GM23338 (cell line): ENCODE measurements around the gene TAF4B. TPM values are rescaled to one million over a fixed set of nuclear protein-coding genes. Genes with fewer than 3 reads are reported as not detected.

Source experiments
- ATAC-seq: fragments of 200-7000 bp; cut with Tn5 transposase; 3 replicates; pipeline ENCODE4 v1.9.1; 2020
- DNase-seq: peaks from one replicate; pipeline ENCODE4 v3.0.0-alpha.2; 2015; ENCODE audit warnings: low spot score
- H2AFZ ChIP-seq: fragments of 200-600 bp; sonication (generic); 2 replicates; pipeline ENCODE4 v1.8.0; 2016; ENCODE audit warnings: antibody characterized with exemption, mild to moderate bottlenecking, moderate library complexity
- H3F3A ChIP-seq: fragments of 200-600 bp; sonication (generic); replicated peaks from 2 replicates; pipeline ENCODE4 v1.8.0; 2017; ENCODE audit warnings: antibody characterized with exemption, mixed run types, low read depth
- H3K27ac ChIP-seq: fragments of 200-600 bp; sonication (generic); 2 replicates; pipeline ENCODE4 v1.6.1; 2016; ENCODE audit warnings: low read depth
- H3K27me3 ChIP-seq: fragments of 200-600 bp; sonication (generic); 2 replicates; pipeline ENCODE4 v1.8.0; 2016; ENCODE audit warnings: mild to moderate bottlenecking, mixed run types, moderate library complexity; ENCODE audit not compliant: insufficient read depth
- H3K36me3 ChIP-seq: fragments of 200-600 bp; sonication (generic); 2 replicates; pipeline ENCODE4 v1.8.0; 2016; ENCODE audit warnings: mild to moderate bottlenecking; ENCODE audit not compliant: insufficient read depth
- H3K4me1 ChIP-seq: fragments of 200-600 bp; sonication (generic); 2 replicates; pipeline ENCODE4 v1.8.0; 2016; ENCODE audit warnings: mild to moderate bottlenecking, moderate library complexity; ENCODE audit not compliant: insufficient read depth
- H3K4me2 ChIP-seq: fragments of 200-600 bp; sonication (generic); 2 replicates; pipeline ENCODE4 v1.7.1; 2017; ENCODE audit warnings: mixed run types
- H3K4me3 ChIP-seq: fragments of 200-600 bp; sonication (generic); 2 replicates; pipeline ENCODE4 v1.6.1; 2016; ENCODE audit warnings: mixed run types
- H3K79me2 ChIP-seq: fragments of 200-600 bp; sonication (generic); replicated peaks from 2 replicates; pipeline ENCODE4 v1.8.0; 2017; ENCODE audit warnings: mild to moderate bottlenecking; ENCODE audit not compliant: insufficient read depth
- H3K9me2 ChIP-seq: fragments of 200-600 bp; sonication (generic); 2 replicates; pipeline ENCODE4 v1.8.0; 2017; ENCODE audit not compliant: insufficient read depth
- H4K20me1 ChIP-seq: fragments of 200-600 bp; sonication (generic); replicated peaks from 2 replicates; pipeline ENCODE4 v1.8.0; 2017; ENCODE audit warnings: mild to moderate bottlenecking; ENCODE audit not compliant: insufficient read depth
- H3K27ac Mint-ChIP-seq: 2 replicates; pipeline ENCODE4 v1.8.0; 2020; ENCODE audit warnings: inconsistent platforms, mild to moderate bottlenecking, moderate library complexity, mixed read lengths
- H3K27me3 Mint-ChIP-seq: 3 replicates; pipeline ENCODE4 v1.8.0; 2022; ENCODE audit warnings: low read depth, mild to moderate bottlenecking, moderate library complexity, mixed read lengths, inconsistent platforms; ENCODE audit not compliant: insufficient read depth, poor library complexity
- H3K36me3 Mint-ChIP-seq: 3 replicates; pipeline ENCODE4 v1.8.0; 2021; ENCODE audit warnings: low read depth, mild to moderate bottlenecking, inconsistent platforms, moderate library complexity, mixed read lengths
- H3K4me1 Mint-ChIP-seq: 3 replicates; pipeline ENCODE4 v1.8.0; 2020; ENCODE audit warnings: mild to moderate bottlenecking, inconsistent platforms, mixed read lengths
- H3K4me3 Mint-ChIP-seq: 3 replicates; pipeline ENCODE4 v1.8.0; 2021; ENCODE audit warnings: moderate library complexity, mild to moderate bottlenecking, inconsistent platforms, mixed read lengths
- H3K9me3 Mint-ChIP-seq: 3 replicates; pipeline ENCODE4 v1.8.0; 2020; ENCODE audit warnings: moderate library complexity, mild to moderate bottlenecking, inconsistent platforms, mixed read lengths
- JUNB ChIP-seq: IDR thresholded peaks from one replicate; pipeline ENCODE4 v1.6.1; 2016; ENCODE audit warnings: antibody characterized with exemption; ENCODE audit not compliant: unreplicated experiment
- STAT1 ChIP-seq: IDR thresholded peaks from one replicate; pipeline ENCODE4 v1.6.1; 2016; ENCODE audit warnings: antibody characterized with exemption; ENCODE audit not compliant: unreplicated experiment
- ZNF331 ChIP-seq: fragments of 250-450 bp; sonication (Bioruptor Pico); IDR thresholded peaks from 2 replicates; pipeline ENCODE4 v1.5.0; 2020; ENCODE audit warnings: low read depth, mild to moderate bottlenecking, moderate library complexity
- ZNF462 ChIP-seq: fragments of 250-450 bp; sonication (Bioruptor Pico); IDR thresholded peaks from 2 replicates; pipeline ENCODE4 v1.5.0; 2020; ENCODE audit warnings: mild to moderate bottlenecking, moderate library complexity
- polyA plus RNA-seq: library from polyadenylated mRNA; unstranded; fragments of >200 nt; fragmentation: Nextera tagmentation; extraction: Ambion mirVana; gene quantifications from 2 replicates; pipeline ENCODE4 v1.2.1, GENCODE V29; 2016
- total RNA-seq: library from RNA; depleted of rRNA; stranded (reverse); fragments of >200 nt; shearing (Covaris generic); gene quantifications from 2 replicates; pipeline ENCODE4 v1.2.3, GENCODE V29; 2014
- TF ChIP-seq, protein P1 (sequence below): IDR thresholded peaks from one replicate; pipeline ENCODE4 v1.6.1; 2018; ENCODE audit warnings: antibody characterized with exemption; ENCODE audit not compliant: unreplicated experiment
- TF ChIP-seq, protein P2 (sequence below), 2 experiments: fragments of 200-600 bp in 1 of 2; sonication (generic) in 1 of 2; conservative IDR thresholded peaks; 2 replicates each; pipeline versions ENCODE4 v1.5.1 to v1.6.1; 2016 to 2017; ENCODE audit warnings: antibody characterized with exemption in 2 of 2, low read depth in 2 of 2, mild to moderate bottlenecking in 2 of 2, moderate library complexity in 1 of 2
- TF ChIP-seq, protein P3 (sequence below): IDR thresholded peaks from 2 replicates; pipeline ENCODE4 v1.6.1; 2016; ENCODE audit warnings: antibody characterized with exemption

The TAF4B gene
- total and polyA plus RNA-seq, 2 experiments from 2014 or later: 9.4 to 27.3 TPM

- no peaks in the 10 kb centered on the region for H3K9me3 Mint-ChIP-seq
- no peaks in the 10 kb centered on the region for H4K20me1 ChIP-seq
- no peaks in the 10 kb centered on the region for H3K79me2 ChIP-seq
- H3K9me2 ChIP-seq: no peaks in the 10 kb centered on the region
- no peak overlapping the region for H2AFZ ChIP-seq
- peaks cover 3% of the 10 kb centered on the region for H3K27me3 Mint-ChIP-seq
- H3K4me3 Mint-ChIP-seq: no peak overlapping the region
- H3K4me1 ChIP-seq: no peaks in the 10 kb centered on the region
- no peak overlapping the region for H3K4me3 ChIP-seq
- H3K36me3 ChIP-seq: no peaks in the 10 kb centered on the region
- no peak overlapping the region for H3K4me2 ChIP-seq
- ATAC-seq: peak; percentile 85
- H3K36me3 Mint-ChIP-seq: no peaks in the 10 kb centered on the region
- no peak for TF ChIP-seq JUNB
- TF ChIP-seq STAT1: no peak
- no peak for TF ChIP-seq ZNF331
- TF ChIP-seq, protein P1, sequence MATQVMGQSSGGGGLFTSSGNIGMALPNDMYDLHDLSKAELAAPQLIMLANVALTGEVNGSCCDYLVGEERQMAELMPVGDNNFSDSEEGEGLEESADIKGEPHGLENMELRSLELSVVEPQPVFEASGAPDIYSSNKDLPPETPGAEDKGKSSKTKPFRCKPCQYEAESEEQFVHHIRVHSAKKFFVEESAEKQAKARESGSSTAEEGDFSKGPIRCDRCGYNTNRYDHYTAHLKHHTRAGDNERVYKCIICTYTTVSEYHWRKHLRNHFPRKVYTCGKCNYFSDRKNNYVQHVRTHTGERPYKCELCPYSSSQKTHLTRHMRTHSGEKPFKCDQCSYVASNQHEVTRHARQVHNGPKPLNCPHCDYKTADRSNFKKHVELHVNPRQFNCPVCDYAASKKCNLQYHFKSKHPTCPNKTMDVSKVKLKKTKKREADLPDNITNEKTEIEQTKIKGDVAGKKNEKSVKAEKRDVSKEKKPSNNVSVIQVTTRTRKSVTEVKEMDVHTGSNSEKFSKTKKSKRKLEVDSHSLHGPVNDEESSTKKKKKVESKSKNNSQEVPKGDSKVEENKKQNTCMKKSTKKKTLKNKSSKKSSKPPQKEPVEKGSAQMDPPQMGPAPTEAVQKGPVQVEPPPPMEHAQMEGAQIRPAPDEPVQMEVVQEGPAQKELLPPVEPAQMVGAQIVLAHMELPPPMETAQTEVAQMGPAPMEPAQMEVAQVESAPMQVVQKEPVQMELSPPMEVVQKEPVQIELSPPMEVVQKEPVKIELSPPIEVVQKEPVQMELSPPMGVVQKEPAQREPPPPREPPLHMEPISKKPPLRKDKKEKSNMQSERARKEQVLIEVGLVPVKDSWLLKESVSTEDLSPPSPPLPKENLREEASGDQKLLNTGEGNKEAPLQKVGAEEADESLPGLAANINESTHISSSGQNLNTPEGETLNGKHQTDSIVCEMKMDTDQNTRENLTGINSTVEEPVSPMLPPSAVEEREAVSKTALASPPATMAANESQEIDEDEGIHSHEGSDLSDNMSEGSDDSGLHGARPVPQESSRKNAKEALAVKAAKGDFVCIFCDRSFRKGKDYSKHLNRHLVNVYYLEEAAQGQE: no peak
- TF ChIP-seq, protein P2, sequence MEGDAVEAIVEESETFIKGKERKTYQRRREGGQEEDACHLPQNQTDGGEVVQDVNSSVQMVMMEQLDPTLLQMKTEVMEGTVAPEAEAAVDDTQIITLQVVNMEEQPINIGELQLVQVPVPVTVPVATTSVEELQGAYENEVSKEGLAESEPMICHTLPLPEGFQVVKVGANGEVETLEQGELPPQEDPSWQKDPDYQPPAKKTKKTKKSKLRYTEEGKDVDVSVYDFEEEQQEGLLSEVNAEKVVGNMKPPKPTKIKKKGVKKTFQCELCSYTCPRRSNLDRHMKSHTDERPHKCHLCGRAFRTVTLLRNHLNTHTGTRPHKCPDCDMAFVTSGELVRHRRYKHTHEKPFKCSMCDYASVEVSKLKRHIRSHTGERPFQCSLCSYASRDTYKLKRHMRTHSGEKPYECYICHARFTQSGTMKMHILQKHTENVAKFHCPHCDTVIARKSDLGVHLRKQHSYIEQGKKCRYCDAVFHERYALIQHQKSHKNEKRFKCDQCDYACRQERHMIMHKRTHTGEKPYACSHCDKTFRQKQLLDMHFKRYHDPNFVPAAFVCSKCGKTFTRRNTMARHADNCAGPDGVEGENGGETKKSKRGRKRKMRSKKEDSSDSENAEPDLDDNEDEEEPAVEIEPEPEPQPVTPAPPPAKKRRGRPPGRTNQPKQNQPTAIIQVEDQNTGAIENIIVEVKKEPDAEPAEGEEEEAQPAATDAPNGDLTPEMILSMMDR (conservative IDR thresholded peaks at IDR 0.05; ENCODE audit: low read depth in 2 of 2): peak in 1 of 2 experiments; percentile 54; a peak in 3 of 4 replicates
- H3F3A ChIP-seq: no peaks in the 10 kb centered on the region
- H3K27me3 ChIP-seq: no peaks in the 10 kb centered on the region
- DNase-seq: peak; percentile 73
- H3K4me1 Mint-ChIP-seq: no peaks in the 10 kb centered on the region
- H3K27ac ChIP-seq: no peak overlapping the region
- no peak overlapping the region for H3K27ac Mint-ChIP-seq
Measured at GRCh38 chr18:26185267-26185666, 41.0 kb upstream of the TAF4B start.

- no peak overlapping the region for H3K4me2 ChIP-seq
- no peak for TF ChIP-seq ZNF462 (CRISPR knock-in tag)
- TF ChIP-seq, protein P3, sequence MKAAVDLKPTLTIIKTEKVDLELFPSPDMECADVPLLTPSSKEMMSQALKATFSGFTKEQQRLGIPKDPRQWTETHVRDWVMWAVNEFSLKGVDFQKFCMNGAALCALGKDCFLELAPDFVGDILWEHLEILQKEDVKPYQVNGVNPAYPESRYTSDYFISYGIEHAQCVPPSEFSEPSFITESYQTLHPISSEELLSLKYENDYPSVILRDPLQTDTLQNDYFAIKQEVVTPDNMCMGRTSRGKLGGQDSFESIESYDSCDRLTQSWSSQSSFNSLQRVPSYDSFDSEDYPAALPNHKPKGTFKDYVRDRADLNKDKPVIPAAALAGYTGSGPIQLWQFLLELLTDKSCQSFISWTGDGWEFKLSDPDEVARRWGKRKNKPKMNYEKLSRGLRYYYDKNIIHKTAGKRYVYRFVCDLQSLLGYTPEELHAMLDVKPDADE: no peak
- TF ChIP-seq, protein P2 (conservative IDR thresholded peaks at IDR 0.05; ENCODE audit: low read depth in 2 of 2): no peak
Measured at GRCh38 chr18:26190506-26190905, 35.7 kb upstream of the TAF4B start.

More at GRCh38 chr18:26190506-26190905, 35.7 kb upstream of the TAF4B start:
- Histone ChIP-seq H4K20me1 (no peaks in the 10 kb centered on the region), H3K27ac (no peak overlapping the region), H3K4me3 (no peak overlapping the region), H2AFZ (peak overlapping the region; percentile 56; the same call in 1 of the 2 replicates), H3K79me2 (no peaks in the 10 kb centered on the region), H3K9me2 (no peaks in the 10 kb centered on the region), H3K4me1 (no peaks in the 10 kb centered on the region), H3K36me3 (no peaks in the 10 kb centered on the region), H3K27me3 (no peaks in the 10 kb centered on the region), H3F3A (no peaks in the 10 kb centered on the region)
- no peaks in the 10 kb centered on the region for H3K36me3 Mint-ChIP-seq
- H3K9me3 Mint-ChIP-seq: no peaks in the 10 kb centered on the region
- peaks cover 2% of the 10 kb centered on the region for H3K27me3 Mint-ChIP-seq
- H3K27ac Mint-ChIP-seq: no peak overlapping the region
- ATAC-seq (no peak), DNase-seq (no peak)
- H3K4me3 Mint-ChIP-seq: no peak overlapping the region
- H3K4me1 Mint-ChIP-seq: no peaks in the 10 kb centered on the region
